HEK293T (cell line): ENCODE results near the gene IDH2.
"Not testable (repeated sequence)": the region's sequence is repeated elsewhere in the genome, so short reads cannot be mapped to it uniquely, and the experiment has no call there.

Source experiments
- CTCF ChIA-PET: fragments of 350-600 bp; formaldehyde crosslinking; extraction: SDS; loops from one replicate; lab custom pipeline; 2021; ENCODE audit warnings: antibody characterized with exemption, inconsistent platforms; lab: Yijun Ruan, JAX
- POLR2A ChIA-PET: fragments of 350-600 bp; formaldehyde crosslinking; extraction: SDS; loops from one replicate; lab custom pipeline; 2020; ENCODE audit warnings: antibody characterized with exemption, inconsistent platforms; lab: Yijun Ruan, JAX
- DNase-seq: peaks from one replicate; pipeline ENCODE4 v3.0.0; 2012; ENCODE audit warnings: mixed read lengths; ENCODE audit errors: extremely low spot score
- ARNT ChIP-seq: fragments of 450-650 bp; IDR thresholded peaks from 2 replicates; pipeline ENCODE4 v1.6.1; 2017; ENCODE audit warnings: mild to moderate bottlenecking
- BHLHE40 ChIP-seq: fragments of 450-650 bp; IDR thresholded peaks from 2 replicates; pipeline ENCODE4 v1.6.1; 2016; ENCODE audit warnings: mild to moderate bottlenecking, moderate library complexity, borderline replicate concordance
- CTBP1 ChIP-seq: fragments of 450-650 bp; IDR thresholded peaks from 2 replicates; pipeline ENCODE4 v1.6.1; 2016; ENCODE audit warnings: borderline replicate concordance
- ELF4 ChIP-seq: fragments of 450-650 bp; IDR thresholded peaks from 2 replicates; pipeline ENCODE4 v1.6.1; 2017; ENCODE audit warnings: antibody characterized with exemption
- FOXA1 ChIP-seq: fragments of 450-650 bp; IDR thresholded peaks from 2 replicates; pipeline ENCODE4 v1.6.1; 2016; ENCODE audit warnings: mild to moderate bottlenecking
- FOXK2 ChIP-seq: fragments of 450-650 bp; IDR thresholded peaks from 2 replicates; pipeline ENCODE4 v1.6.1; 2016; ENCODE audit warnings: mild to moderate bottlenecking
- FOXM1 ChIP-seq: fragments of 450-650 bp; IDR thresholded peaks from 2 replicates; pipeline ENCODE4 v1.6.1; 2017; ENCODE audit warnings: mild to moderate bottlenecking, borderline replicate concordance
- HDGF ChIP-seq: fragments of 450-650 bp; IDR thresholded peaks from 2 replicates; pipeline ENCODE4 v1.6.1; 2017; ENCODE audit warnings: antibody characterized with exemption, borderline replicate concordance
- L3MBTL2 ChIP-seq: fragments of 450-650 bp; conservative IDR thresholded peaks from 2 replicates; pipeline ENCODE4 v1.6.1; 2016; ENCODE audit warnings: mild to moderate bottlenecking
- LEF1 ChIP-seq: fragments of 450-650 bp; IDR thresholded peaks from 2 replicates; pipeline ENCODE4 v1.6.1; 2017; ENCODE audit warnings: mild to moderate bottlenecking, borderline replicate concordance
- NFRKB ChIP-seq: fragments of 450-650 bp; IDR thresholded peaks from 2 replicates; pipeline ENCODE4 v1.6.1; 2016; ENCODE audit warnings: mild to moderate bottlenecking, moderate library complexity
- SP1 ChIP-seq: fragments of 450-650 bp; IDR thresholded peaks from 2 replicates; pipeline ENCODE4 v1.6.1; 2017
- SUZ12 ChIP-seq: fragments of 450-650 bp; IDR thresholded peaks from 2 replicates; pipeline ENCODE4 v1.6.1; 2016; ENCODE audit warnings: mild to moderate bottlenecking
- TARDBP ChIP-seq: fragments of 450-650 bp; IDR thresholded peaks from 2 replicates; pipeline ENCODE4 v1.6.1; 2016
- ZNF384 ChIP-seq: fragments of 450-650 bp; IDR thresholded peaks from 2 replicates; pipeline ENCODE4 v1.6.1; 2016
- TF ChIP-seq, protein P1 (sequence below): fragments of 450-650 bp; IDR thresholded peaks from 2 replicates; pipeline ENCODE4 v1.6.1; 2016

Gene IDH2

DNA sequence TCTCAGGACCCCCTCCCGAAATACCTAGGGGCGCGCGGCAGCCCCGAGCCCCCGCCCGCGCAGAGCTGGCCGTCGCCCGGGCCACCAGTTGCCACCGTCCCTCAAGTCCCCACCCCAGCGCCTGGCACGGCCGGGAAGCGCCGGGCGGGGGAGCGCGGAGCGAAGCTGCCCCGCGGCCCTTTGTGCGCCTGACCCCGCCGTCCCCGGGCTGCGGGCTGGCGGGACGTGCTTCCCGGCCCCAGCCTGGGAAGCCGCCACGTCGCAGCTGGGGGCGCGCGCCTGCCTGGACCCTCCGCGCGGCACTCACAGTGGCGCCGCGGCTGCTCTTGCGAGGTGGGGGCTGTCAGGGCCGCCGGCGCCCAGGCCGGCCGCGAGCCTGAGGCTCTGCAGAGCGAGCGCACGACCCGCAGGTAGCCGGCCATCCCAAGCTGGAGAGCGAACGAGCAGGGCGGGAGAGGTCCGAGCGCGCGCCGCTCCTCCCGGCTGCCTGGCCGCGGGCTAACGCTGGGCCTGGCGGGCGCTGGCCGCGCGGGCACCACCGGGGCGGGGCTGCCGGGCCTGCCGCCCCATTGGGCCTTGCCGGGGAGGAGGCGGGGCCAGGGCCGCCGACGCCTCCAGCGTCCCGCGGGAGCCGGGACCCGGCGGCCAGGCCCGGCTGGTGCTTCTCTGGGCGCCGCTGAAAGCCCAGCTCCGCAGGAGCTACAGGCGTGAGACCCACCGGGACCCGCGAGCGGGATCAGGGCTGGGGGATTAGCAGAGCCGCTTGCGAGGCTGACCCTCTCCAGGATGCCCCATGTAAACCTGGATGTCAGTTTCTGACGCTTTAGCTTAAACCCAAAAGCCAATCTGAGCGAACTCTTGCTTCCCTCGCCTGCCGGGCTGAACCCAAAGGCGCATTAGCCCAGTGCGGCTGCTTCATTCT lies at the start of gene IDH2:
Gene IDH2 (minus strand): TSS at position 500 of the 922 bp plus-strand sequence. CDS start 78 bp downstream, at position 422.
- DNase-seq: peak; percentile 96
- CTCF ChIA-PET: interaction anchor here (0.6 to 1.4 kb wide), 5 partner anchors 11 to 119 kb away, joined by 3 to 4 read pairs (median 3); no protein-coding TSS in a partner anchor
- peak; percentile 50; the same call in 1 of the 2 replicates for TF ChIP-seq LEF1
- TF ChIP-seq FOXM1: peak; percentile 55; the same call in 1 of the 2 replicates
- no peak for TF ChIP-seq FOXK2
- TF ChIP-seq SP1: no peak
- POLR2A ChIA-PET: interaction anchor here (0.7 to 1.9 kb wide), 17 partner anchors 9 to 341 kb away, joined by 3 to 8 read pairs (median 4); partner anchors contain the start of genes AP3S2, ARPIN, CIB1 and GDPGP1

DNA sequence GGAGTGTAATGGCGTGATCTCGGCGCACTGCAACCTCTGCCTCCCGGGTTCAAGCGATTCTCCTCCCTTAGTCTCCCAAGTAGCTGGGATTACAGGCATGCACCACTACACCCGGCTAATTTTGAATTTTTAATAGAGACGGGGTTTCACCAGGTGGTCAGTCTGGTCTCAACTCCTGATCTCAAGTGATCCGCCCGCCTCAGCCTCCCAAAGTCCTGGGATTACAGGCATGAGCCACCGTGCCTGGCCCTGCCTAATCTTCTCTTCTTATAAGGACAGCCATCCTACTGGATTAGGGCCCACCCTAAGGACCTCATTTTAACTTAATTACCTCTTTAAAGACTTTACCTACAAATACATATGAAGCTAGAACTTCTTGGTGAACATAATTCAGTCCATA lies 48.3 kb upstream of the IDH2 start:
- CTCF ChIA-PET: interaction anchor here (1.5 to 2.2 kb wide), 2 partner anchors 31 to 71 kb away, joined by 4 to 9 read pairs; no protein-coding TSS in a partner anchor
- POLR2A ChIA-PET, DNase-seq: not testable (repeated sequence)

DNA sequence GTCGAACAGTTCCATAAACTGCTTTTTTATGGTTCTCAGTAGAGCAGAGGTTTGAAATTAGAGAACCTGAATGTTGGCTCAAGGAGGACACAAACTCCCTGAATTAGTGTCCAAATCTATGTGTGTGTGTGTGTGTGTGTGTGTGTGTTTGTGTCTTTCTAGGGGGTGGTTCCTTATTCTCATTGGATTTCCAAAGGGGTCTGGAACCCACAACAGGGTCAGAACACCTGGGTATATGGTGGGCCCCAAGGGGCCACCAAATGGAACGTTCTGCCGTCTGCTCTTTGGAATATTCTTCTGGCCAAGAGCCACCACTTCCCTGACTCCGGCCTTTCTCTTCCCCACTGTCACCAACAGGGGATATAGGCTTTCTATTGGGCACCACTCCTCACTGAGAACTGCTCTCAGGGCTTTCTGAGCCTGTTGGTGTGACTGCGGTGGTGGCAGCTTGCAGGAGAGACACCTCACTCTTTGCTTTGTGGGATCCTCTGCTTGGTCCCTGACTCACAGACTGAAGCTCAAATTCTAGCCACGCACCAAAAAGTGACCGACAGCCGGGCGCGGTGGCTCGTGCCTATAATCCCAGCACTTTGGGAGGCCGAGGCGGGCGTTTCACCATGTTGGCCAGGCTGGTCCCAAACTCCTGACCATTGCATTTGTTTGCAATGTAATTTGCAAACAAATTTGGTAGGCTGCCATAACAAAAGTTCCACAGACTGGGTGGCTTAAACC lies 47.5 kb upstream of the IDH2 start:
- no peak for TF ChIP-seq ZNF384
- TF ChIP-seq ELF4: no peak
- TF ChIP-seq TARDBP: no peak
- TF ChIP-seq LEF1: no peak
- no peak for TF ChIP-seq FOXK2
- no peak for TF ChIP-seq CTBP1
- TF ChIP-seq NFRKB: no peak
- TF ChIP-seq ARNT: no peak
- no peak for TF ChIP-seq SP1
- no peak for TF ChIP-seq HDGF
- no peak for TF ChIP-seq BHLHE40
- TF ChIP-seq SUZ12: no peak
- TF ChIP-seq L3MBTL2: no peak
- TF ChIP-seq FOXM1: no peak
- TF ChIP-seq, protein P1, sequence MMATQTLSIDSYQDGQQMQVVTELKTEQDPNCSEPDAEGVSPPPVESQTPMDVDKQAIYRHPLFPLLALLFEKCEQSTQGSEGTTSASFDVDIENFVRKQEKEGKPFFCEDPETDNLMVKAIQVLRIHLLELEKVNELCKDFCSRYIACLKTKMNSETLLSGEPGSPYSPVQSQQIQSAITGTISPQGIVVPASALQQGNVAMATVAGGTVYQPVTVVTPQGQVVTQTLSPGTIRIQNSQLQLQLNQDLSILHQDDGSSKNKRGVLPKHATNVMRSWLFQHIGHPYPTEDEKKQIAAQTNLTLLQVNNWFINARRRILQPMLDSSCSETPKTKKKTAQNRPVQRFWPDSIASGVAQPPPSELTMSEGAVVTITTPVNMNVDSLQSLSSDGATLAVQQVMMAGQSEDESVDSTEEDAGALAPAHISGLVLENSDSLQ: no peak
- TF ChIP-seq FOXA1: no peak
- ChIA-PET CTCF (interaction anchor here (1.2 to 2.2 kb wide), 3 partner anchors 32 to 71 kb away, joined by 3 to 9 read pairs (median 4); no protein-coding TSS in a partner anchor), POLR2A (no interaction called here)
- no peak for DNase-seq

DNA sequence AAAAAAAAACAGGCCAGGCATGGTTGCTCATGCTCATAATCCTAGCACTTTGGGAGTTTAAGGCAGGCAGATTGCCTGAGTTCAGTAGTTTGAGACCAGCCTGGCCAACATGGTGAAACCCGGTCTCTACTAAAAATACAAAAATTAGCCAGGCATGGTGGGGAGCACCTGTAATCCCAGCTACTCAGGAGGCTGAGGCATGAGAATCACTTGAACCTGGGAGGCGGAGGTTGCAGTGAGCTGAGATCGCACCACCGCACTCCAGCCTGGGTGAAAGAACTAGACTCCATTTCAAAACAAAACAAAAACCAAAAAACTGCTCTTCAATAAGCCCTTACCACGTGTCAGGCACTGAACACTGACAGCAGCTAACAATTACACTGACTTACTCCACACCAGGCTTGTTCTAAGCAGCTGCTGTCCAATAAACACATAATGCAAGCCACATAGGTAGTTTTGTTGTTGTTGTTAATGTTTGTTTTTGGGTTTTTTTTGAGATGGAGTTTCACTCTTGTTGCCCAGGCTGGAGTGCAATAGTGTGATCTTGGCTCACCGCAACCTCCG lies 44.0 kb upstream of the IDH2 start:
- ChIA-PET CTCF (interaction anchor here (0.6 to 1.9 kb wide), 3 partner anchors 17 to 169 kb away, joined by 3 to 7 read pairs (median 5); no protein-coding TSS in a partner anchor), POLR2A (interaction anchor here (1.1 kb wide), 1 partner anchor 234 kb away, joined by 4 read pairs; no protein-coding TSS in a partner anchor)
- DNase-seq: not testable (repeated sequence)

DNA sequence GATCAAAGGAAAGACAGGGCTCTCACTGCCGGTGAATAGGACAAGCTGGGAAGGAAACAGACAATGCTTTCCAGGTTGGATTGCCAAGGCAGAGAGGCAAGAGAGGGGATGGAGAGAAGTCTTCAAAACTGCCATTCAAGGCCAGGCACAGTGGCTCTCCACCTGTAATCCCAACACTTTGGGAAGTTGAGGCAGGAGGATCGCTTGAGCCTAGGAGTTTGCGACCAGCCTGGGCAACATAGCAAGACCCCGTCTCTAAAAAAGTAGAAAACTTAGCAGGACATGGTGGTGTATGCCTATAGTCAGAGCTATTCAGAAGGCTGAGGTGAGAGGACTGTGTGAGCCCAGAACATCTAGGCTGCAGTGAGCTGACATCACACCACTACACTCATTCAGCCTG lies 43.5 kb upstream of the IDH2 start:
- TF ChIP-seq LEF1: no peak
- TF ChIP-seq FOXA1: no peak
- TF ChIP-seq ZNF384: no peak
- TF ChIP-seq SUZ12: no peak
- TF ChIP-seq TARDBP: no peak
- no peak for TF ChIP-seq CTBP1
- TF ChIP-seq BHLHE40: no peak
- no peak for TF ChIP-seq SP1
- no peak for TF ChIP-seq FOXM1
- TF ChIP-seq ARNT: no peak
- TF ChIP-seq ELF4: no peak
- TF ChIP-seq L3MBTL2: no peak
- TF ChIP-seq NFRKB: no peak
- TF ChIP-seq, protein P1: no peak
- no peak for TF ChIP-seq FOXK2
- TF ChIP-seq HDGF: no peak
- no peak for DNase-seq
- CTCF ChIA-PET: interaction anchor here (0.6 to 1.9 kb wide), 3 partner anchors 17 to 169 kb away, joined by 3 to 7 read pairs (median 5); no protein-coding TSS in a partner anchor
- POLR2A ChIA-PET: interaction anchor here (1.1 kb wide), 1 partner anchor 234 kb away, joined by 4 read pairs; no protein-coding TSS in a partner anchor

DNA sequence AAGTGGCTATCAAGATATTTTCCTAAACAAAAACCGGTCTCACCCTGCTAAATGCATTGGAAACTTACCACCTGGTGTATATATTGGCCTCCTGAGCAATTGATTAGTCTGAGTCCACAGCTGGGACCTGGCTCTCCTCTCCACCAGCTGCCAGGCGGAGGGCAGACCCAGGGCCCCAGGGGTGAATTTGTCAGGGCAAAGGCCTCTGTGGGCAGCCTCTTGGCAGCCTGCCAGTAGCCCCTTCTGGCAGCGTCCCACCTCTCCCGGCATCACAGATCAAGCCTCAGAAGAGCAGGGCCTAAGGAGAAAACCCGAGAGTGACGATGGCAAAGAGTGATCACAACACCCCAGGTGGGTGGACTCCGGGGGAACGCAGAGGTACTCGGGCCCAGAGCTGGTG lies 43.0 kb upstream of the IDH2 start:
- no peak for DNase-seq
- POLR2A ChIA-PET: no interaction called here
- CTCF ChIA-PET: interaction anchor here (1.9 kb wide), 1 partner anchor 76 kb away, joined by 7 read pairs; no protein-coding TSS in a partner anchor
- TF ChIP-seq NFRKB (no peak), SUZ12 (no peak), ELF4 (no peak), L3MBTL2 (no peak), ZNF384 (no peak), HDGF (no peak), ARNT (no peak), LEF1 (no peak), BHLHE40 (no peak), SP1 (no peak)
